CD4-positive, alpha-beta T cell treated with Interleukin-4 for 1 hour (primary cell): ENCODE data around the gene MBD4.
"Not testable (repeated sequence)": the region's sequence is repeated elsewhere in the genome, so short reads cannot be mapped to it uniquely, and the experiment has no call there.

Experiments used
- DNase-seq, 2 donors: peaks; one replicate each; pipeline ENCODE4 v3.0.0-alpha.2; 2020 to 2022

Gene MBD4

DNA sequence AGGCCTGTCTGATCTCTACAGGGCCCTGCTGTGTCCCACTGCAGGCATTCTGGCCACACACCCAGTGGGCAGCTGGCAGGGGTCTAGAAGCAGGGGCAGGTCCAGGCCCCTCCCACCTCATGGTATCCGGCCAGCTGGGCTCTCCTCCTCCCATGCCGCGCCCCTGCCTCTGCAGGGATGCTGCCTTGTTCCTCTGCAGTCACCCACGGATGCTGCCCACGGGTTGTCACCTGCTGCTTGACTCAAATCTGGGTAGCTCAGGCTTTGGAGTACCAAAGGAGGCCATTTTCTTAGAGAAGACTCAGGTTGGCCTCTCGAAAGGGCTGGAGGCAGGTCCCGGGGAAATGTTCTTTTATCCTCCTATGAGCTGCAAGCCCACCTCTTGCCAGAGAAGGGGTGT lies 36.3 kb downstream of the MBD4 start:
- no peak for DNase-seq

DNA sequence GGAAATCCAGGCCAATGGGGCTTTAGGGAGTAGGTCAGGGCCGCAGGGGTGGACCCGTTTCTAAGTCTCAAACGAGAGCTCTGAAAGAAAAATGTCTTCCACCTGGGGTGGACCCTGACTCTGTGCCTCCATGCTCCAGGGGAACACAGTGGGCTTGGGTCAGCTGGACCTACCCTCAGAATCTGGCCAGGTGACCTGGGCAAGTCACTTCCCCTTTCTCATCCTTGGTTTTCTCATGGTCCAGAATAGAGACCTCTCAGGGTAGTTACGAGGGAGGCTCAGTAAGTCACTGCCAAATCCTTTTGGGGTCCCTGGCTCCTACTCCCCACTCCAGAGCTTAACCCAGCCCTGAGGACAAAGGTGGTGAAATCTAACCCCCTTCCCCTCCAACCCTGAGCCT lies 37.1 kb downstream of the MBD4 start:
- DNase-seq, result no peak

DNA sequence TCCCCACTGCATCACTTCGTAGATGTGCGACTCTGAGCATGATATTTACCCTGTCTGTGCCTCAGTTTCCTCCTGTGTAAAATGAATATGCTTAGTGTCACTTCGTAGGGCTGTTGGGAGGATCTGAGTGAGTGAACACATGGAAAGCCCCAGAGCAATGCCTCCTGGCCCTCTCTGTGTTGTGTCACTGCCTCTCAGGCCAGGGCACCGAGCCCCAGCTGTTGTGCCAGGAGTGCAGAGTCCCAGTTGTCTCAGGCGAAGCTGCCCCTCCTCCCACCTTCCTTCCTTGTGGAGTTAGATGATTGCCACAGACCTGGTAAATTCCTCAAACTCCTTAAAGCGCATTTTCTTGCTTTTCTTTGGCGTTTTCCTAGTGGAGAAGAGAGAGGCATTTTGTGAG lies 37.5 kb downstream of the MBD4 start:
- DNase-seq, result no peak

DNA sequence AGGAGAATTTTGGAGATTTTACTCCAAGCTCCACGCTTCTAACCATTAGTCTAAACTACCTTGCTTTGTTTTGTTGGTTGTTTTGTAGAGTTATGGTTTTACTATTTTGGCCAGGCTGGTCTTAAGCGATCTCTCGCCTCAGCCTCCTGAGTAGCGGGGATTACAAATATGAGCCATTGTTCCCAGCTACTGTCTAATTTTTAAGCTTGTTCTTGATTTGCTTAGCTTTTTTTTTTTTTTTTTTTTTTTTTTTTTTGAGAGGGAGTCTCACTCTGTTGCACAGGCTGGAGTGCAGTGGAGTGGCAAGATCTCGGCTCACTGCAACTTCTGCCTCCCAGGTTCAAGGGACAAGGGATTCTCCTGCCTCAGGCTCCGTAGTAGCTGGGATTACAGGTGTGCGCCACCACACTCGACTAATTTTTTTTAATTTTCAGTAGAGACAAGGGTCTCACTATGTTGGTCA lies 39.8 kb downstream of the MBD4 start:
- DNase-seq, result no peak

DNA sequence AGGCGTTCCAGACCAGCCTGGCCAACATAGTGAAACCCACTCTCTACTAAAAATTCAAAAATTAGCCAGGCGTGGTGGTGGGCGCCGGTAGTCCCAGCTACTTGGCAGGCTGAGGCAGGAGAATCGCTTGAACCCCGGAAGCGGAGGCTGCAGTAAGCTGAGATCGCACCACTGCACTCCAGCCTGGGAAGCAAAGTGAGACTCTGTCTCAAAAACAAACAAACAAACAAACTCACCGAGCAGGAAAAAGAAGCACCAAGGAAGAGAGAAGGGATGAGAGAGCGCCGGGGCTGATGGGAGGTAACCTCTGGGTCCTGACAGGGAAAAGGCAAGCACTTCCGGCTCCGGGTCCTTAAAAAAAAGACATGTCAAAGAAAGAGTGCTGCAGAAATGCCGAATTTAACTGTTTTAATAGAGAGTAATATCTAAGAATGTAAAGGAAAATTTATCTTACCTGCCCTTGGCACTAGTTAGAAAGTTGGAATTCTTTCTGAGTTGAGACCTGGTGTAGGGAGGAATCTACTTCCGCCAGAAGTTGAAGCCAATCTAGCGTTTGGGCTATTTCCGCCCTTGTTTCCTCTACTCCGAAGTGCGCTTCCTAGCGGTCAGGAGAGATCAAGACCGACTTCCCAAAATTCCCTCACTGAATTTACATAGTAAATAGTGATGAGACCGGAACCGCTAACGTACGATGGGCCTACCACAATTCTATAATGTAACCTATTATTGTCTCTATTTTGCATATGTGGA lies 40.4 kb downstream of the MBD4 start:
- DNase-seq, result peak; percentile 86 to 90

DNA sequence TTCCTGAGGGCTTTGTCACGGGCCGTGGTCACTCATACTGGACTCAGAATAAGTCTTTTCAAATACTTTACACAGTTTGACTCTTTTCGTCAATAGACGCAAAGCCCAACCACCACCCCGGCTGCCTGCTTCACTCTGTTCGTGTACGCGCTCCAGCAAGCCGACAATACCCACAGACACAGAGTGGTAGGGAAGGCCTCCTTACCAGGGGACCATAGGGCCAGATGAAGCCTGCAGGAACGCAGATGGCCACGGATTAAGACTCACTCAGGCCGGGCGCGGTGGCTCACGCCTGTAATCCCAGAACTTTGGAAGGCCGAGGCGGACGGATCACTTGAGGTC lies 41.0 kb downstream of the MBD4 start:
- peak in 1 of 2 donors; percentile 3 for DNase-seq

DNA sequence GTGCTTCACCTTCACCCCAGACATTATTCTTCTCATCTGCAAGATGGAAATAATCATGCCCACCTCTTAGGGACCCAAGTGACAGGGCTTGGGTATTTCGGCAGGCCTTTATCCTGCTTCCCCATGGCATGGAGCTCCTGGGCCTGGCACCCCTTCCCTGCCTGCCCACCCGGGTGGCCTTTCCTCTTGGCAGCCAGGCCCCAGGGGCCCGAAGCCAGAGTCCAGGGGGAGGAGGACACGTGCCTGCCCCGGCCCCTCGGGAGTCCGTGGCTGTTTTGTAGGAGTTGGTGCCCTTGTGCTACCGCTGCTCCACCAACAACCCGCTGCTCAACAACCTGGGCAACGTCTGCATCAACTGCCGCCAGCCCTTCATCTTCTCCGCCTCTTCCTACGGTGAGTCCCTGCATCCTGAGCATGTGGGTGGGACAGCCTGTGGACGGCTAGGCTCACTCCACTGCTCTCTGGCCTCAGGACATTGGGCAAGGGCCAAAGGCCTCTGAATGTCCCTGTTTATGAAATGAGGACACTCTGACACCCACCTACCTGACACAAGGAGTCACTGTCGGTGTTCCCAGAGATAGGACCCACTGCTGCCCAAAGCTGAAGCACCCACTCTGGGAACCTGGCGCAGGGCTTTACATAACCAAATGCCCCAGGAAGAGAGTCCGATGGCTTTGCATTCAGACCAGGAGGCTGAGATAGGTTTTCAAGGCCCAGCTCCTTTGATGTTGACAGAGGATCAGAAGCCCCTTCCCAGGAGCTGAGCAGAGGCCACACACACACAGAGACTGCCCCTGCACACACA lies 45.8 kb downstream of the MBD4 start:
- DNase-seq, result not testable (repeated sequence)

DNA sequence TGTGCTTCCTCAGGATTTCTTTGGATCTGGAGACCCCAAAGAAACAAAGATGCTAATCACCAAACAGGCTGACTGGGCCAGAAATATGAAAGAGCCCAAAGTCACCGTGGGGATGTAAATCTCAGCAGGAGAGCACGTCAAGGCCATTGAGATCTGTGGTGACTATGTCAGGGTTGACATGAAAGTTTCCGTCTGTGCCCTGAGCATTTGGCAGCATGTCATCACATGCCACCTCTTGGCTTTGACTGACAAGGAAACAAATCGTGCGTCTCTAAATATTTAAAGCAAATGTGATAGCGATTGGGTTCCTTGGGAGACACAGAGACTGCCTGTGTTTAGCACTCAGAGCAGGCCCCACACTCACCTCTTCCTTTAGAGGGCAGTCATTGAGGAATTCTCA lies 46.5 kb downstream of the MBD4 start:
- no peak for DNase-seq

DNA sequence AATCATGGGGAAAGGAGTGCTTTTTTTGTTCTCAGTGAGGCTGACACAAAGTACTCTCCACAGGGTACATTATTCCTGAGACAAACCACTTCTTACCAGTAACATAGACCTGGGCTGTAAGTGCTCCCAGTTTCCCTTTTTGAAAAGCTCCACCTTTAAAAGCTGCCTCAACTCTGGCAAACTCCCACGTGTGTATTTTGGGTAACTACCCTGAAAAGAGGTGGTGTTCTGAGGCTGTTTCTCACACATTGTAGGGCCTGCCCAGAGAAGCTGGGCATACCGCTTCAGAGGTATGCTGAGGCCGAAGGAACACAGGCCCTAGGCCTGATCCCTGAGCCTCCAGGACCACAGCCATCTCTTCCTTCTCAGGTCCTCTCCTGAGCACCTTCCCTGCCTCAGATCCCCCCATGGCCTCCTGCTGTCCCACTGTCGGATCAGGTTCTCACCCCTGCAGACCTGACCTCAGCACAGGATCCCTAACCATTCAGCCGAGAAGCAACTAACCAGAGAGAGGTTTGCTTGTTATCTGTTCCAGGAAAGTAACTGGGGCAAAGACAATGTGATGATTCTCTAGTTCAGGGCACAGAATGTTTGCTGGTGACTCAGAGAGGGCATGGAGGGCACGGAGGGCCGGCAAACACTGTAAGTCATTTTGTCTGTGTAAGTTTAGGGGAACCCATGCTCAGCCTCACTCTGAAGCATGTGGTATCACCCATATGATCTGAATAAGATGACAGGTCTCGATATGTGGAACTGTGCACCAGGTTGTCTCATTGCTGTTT lies 47.5 kb downstream of the MBD4 start:
- DNase-seq, result not testable (repeated sequence)

DNA sequence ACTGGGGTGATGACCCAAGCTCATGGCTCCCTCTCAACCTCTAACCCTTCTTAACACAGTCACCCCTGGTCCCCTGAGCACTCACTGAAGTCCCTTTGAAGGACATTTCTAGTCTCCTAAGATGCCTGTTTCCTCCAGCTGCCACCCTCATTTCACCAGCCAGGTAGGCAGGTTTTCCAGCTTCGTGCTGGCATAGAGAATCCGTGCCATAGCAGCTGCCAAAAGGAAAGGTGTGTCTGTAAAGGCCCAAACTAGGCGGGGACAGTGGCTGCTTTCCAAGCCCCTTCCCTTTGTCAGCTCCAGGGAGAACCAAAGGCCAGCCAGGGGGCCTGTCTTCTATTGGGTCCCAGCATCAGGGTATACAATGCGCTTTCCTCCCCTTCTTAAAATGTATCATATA lies 48.2 kb downstream of the MBD4 start:
- not testable (repeated sequence) for DNase-seq

DNA sequence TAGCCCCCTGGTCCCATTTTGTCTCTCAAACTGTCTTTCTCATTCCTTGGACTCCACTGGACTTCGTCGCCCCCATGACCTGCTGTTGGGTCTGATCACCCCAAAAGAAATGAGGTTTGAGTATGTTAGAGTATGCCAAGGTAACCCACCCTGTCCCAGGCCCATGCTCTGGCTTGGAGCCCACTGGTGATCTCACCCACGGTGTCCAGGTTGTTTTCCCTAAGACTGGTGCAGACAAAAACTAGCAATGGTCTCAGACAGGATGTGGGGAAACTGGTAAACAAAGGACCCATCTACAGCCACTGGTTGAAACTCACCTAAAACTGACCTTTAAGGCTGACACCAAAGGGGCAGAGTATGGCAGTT lies 50.2 kb downstream of the MBD4 start:
- no peak for DNase-seq

DNA sequence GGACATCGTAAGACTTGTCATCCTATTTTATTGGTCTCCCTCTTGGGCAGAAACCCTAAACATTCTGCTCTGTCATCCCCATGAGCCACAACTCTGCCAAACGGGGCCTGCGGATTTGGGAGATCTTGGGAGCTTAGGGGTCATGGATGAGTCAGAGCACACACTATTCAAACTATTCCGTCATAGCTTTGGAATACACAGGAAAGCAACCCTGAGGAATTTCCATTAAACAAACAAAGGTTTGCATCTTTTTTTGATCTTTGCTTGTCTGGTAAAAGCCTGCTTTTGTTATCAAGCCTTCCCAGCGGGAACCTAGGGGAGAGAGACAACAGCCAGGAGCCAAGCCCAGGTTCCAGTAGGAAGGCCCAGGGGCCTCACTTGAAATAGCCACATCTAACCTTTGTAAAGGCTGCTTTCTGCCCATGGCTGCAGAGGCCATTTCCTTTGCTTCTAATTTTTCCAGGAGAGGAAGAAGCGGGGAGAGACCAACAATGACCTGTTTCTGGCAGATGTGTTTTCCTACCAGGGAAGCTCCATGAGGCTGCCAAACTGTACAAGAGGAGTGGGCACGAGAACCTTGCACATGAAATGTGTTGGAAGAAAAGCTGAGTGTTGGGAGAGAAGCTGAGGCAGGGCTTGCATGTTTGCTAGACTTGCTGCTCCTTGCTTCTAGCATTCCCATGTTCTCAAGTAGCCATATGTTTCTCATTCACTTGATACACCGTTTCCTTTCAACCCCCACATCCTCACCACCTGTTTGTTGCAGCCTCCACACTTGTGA lies 50.8 kb downstream of the MBD4 start:
- not testable (repeated sequence) for DNase-seq

DNA sequence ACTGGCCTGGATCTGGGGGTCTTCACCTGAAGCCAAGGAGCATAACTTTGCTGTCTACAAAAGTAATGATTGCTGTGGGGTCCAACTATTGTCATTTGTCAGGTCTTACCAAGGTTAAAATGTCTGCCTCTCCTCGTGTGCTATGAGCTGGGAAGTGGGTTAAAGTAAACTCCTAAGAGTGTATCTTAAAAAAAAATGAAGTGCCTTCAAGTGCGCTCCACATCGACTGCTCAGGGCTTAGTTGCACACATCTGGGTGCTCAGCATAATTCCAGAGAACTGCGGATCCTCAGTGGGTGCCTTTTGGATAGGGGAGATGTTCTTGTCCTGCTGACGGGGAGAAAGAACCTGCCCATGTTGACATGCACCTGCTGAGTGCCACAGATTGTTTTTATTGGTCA lies 52.3 kb downstream of the MBD4 start:
- DNase-seq, result no peak

DNA sequence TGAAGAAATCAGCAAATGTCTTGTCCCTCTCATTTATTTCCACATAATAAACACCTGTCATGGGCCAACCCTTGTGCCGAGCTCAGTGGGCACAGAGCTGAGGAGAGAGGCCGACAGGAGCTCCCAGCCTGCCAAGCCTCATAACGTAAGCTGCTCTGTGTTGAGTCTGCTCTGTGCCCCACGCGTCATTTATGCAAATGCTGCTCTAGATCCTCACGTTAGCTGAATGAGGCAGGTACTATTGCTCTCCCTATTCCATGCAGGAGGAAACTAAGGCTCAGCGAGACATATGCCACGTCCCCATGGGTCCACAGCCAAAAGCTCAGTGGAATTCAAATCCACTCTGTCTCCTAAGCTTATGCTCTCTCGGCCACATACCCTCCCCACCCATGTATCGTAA lies 52.8 kb downstream of the MBD4 start:
- no peak for DNase-seq

DNA sequence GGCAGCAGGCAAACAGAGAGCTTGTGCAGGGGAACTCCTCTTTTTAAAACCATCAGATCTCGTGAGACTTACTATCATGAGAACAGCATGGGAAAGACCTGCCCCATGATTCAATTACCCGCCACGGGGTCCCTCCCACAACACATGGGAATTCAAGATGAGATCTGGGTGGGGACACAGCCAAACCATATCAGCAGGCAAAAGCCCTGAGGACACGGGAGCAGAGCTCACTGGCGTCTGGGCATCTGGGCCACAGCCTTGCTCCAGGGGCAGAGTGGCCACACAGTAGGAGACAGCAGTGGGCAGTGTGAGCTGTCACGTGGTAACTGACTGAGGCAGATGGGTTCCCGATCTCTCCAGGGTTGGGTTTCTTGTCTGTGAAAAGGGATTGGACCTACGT lies 54.2 kb downstream of the MBD4 start:
- DNase-seq, result not testable (repeated sequence)

DNA sequence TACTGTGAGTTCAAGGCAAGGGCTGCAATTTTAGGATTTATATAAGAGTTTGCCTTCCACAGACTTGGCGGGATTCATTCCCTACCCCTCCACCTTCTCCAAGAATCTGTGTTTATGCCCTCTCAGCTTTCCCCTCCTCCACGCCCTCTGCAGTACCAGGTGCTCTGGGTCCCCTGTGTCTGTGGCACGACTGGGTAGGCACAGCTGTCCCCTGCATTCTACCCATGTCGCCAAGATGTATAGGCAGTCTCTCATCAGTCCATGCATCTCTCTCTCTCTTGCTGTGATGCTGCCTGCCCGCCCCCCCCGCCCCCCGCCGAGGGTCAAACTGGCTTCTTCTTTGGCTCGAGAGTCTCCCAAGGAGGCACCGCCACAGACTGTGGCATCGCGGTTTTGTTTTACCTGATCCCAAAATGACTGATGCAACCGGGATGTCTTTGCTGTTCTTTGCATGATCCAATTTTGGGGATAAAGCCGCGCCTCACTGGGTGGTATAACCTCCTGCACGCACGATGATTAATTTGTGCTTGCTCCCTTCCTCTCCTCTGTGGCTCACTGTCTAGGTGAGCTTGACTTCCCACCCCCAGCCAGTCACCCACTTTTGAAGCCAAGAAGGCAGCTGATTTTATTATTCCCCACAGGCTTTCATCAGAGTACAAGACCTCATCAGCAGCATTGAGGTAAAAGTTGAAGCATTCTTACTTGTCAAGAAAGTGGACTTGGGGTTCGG lies 55.0 kb downstream of the MBD4 start:
- no peak for DNase-seq

DNA sequence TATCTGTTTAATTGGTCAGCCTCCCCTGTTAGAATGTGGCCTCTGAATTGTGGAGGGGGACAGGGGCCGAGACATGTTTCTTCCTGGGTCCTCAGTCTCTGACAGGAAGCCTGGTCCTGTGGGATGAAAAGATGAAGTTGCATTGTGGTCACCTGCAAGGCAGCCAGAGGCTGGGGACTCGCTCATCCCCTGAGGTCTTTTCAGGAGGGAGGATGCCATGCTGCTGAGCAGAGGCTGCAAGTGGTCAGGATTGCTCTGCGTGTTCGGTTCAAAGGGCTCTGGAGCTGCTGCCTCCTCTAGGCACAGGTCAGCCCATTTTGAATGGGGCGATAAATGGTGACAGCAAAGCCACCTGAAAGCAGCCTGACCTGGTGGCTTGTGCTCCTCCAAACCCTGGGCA lies 55.6 kb downstream of the MBD4 start:
- DNase-seq, result not testable (repeated sequence)

DNA sequence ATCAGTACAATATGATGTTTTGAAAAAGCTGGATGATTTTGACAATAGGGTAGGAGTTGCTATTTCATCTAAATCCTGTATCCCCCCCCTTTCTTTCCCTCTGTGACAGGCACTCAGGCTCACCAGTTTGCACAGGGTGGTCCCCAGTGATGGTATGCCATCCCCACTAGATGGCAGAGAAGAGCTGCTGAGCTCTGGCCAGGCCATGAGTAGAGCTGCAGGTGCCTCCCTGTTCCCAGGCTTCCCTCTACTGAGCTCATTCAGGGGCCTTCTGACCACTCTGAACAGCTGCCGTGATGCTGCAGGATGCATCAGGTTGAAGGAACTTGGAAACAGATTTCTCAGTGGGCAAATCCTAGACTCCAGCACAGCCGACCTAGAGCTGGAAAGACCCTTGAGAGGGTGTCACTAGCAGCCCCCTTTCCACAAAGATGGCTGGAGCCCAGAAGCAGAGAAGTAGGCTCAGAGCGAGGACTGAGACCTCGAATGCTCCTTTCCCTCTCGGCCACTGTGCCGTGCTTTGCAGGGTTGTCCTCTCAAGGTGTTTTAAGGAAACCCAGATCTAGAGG lies 56.4 kb downstream of the MBD4 start:
- peak; percentile 37 to 46 for DNase-seq

DNA sequence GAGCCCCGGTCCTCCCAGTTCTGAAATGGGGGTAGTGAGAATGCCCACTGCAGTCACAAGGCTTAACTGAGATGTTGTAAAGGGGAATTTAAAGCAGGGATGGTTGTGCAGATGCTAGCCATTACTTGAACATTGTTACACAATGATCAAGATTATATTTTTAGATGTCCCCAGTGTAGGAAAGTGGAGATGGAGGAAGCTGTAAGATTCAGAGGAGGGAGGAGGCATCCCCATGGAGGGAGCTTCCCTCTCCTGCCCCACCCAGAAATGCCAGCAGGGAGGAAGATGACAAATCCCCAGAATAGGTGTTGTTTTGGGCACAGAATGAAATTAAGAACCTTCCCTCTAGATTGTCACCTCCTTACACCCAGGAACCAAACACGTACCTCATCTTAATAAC lies 57.4 kb downstream of the MBD4 start:
- no peak for DNase-seq
